GM21529 (cell line): ENCODE results near the gene FSTL4.

Source experiments
- ATAC-seq: cut with Tn5 transposase; IDR thresholded peaks from one replicate; pipeline ENCODE4 v1.9.1; 2021; ENCODE audit not compliant: unreplicated experiment

FSTL4 gene

DNA sequence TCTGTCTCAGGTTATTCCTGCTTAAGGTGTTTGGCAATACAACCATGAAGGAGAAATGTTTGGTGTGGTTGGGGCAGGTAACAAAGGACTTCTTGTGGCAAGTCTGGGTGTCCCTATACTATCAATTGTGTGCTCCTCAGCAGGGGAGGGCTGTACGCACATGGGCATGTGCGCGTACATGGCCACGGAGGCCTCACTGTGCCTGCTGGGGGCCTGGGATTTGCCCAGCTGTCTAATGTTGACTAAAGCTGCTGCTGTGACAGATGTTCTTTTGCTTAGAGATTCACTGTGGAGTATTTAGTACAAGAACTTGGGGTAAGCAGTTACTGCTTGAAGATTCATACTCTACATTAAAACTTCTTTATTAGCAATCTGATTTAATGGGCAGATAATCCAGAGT, 463.0 kb downstream of the FSTL4 start:
- no peak for ATAC-seq

DNA sequence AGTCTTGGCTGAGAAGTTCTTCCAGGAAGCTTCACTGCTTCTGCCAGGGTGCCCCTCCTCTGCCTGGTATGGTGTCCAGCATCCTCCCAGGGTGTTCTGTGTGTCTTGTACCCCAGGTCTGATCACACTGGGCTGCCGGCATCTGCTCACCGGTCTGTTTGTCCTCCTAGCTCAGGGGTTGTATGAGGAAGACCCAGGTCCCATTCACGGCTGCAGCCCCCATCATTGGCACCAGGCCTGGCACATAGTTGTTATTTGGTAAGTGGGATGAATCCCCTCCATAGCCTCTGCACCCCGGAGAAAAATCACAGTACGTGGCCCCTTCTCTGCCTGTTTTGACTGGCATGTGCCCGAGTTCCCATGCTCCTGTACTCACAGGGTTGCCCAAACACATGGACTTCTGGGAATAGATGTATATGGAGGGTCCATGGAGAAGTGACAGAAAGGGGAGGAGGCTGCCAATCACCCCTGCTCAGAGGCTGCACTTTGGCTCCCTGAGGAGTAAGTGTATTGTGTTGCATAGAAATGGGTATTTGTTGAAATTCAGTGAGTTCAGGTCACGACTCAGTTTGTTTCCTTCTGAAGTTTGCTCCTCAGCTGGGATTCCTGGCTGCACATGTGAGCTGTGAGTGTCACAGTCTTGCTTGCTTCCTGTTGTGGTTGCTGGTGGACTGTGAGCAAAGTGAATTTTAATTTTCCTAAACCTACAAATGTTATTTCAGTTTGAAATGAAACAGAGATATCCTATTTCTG, 464.4 kb downstream of the FSTL4 start:
- ATAC-seq = no peak

DNA sequence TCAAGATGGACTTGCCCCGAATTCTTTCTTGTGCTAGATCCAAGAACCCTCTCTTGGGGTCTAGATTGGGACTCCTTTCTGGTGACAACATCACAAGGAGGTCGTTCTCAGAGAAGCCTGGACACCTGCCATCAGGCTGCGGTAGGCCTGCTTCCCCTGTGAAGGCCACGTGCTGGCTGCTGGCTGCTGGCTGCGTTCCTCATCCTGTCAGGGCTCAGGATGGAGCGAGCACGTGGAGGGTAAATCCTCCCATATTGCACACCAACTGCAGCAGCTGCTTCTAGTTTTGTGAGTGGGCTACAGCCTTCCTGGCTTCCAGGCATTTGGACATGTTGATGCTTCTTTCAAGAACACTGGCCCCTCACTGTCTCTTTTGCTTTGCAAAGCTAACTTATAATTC, 464.9 kb downstream of the FSTL4 start:
- ATAC-seq = no peak
